HCEC 1CT (cell line): ENCODE data around the gene REL.
"Not testable (repeated sequence)": the region's sequence is repeated elsewhere in the genome, so short reads cannot be mapped to it uniquely, and the experiment has no call there.

ENCODE experiments used
- DNase-seq: peaks from one replicate; pipeline ENCODE4 v3.0.0-alpha.2; 2017

The REL gene

GRCh38 chr2:60868589-60869273, 12.6 kb upstream of the REL start:
- no peak for DNase-seq

- DNase-seq = no peak
Measured at GRCh38 chr2:60872510-60872928, 8.9 kb upstream of the REL start.

- no peak for DNase-seq
Measured at GRCh38 chr2:60873381-60873780, 8.0 kb upstream of the REL start.

GRCh38 chr2:60875520-60875919, 5.9 kb upstream of the REL start:
- no peak for DNase-seq

- peak; percentile 6 for DNase-seq
Measured at GRCh38 chr2:60880643-60881046, 729 bp upstream of the REL start.

- peak; percentile 18 for DNase-seq
Measured at GRCh38 chr2:60882971-60883753, 1.8 kb downstream of the REL start.

- no peak for DNase-seq
Measured at GRCh38 chr2:60883896-60884295, 2.5 kb downstream of the REL start.

GRCh38 chr2:60884800-60885199, 3.4 kb downstream of the REL start:
- peak; percentile 39 for DNase-seq

- no peak for DNase-seq
Measured at GRCh38 chr2:60885683-60886082, 4.3 kb downstream of the REL start.

- DNase-seq = no peak
Measured at GRCh38 chr2:60886991-60887390, 5.6 kb downstream of the REL start.

GRCh38 chr2:60888853-60889252, 7.5 kb downstream of the REL start:
- DNase-seq = no peak

- not testable (repeated sequence) for DNase-seq
Measured at GRCh38 chr2:60889581-60890392, 8.4 kb downstream of the REL start.

- no peak for DNase-seq
Measured at GRCh38 chr2:60890393-60890707, 9.0 kb downstream of the REL start.

- no peak for DNase-seq
Measured at GRCh38 chr2:60891180-60891579, 9.8 kb downstream of the REL start.

- no peak for DNase-seq
Measured at GRCh38 chr2:60898567-60898966, 17.2 kb downstream of the REL start.

- DNase-seq = no peak
Measured at GRCh38 chr2:60899230-60899891, 18.0 kb downstream of the REL start.

- DNase-seq = no peak
Measured at GRCh38 chr2:60899892-60900249, 18.5 kb downstream of the REL start.

GRCh38 chr2:60901296-60901695, 19.9 kb downstream of the REL start:
- DNase-seq = not testable (repeated sequence)

- DNase-seq = not testable (repeated sequence)
Measured at GRCh38 chr2:60905867-60906266, 24.5 kb downstream of the REL start.

GRCh38 chr2:60906395-60906794, 25.0 kb downstream of the REL start:
- no peak for DNase-seq

GRCh38 chr2:60907329-60907728, 26.0 kb downstream of the REL start:
- DNase-seq = no peak

GRCh38 chr2:60925994-60926740, 44.8 kb downstream of the REL start:
- peak; percentile 27 for DNase-seq
